HG02588 (cell line): ENCODE data around the gene BRD8.
"Not testable (repeated sequence)": the region's sequence is repeated elsewhere in the genome, so short reads cannot be mapped to it uniquely, and the experiment has no call there.

Source experiments
- ATAC-seq: cut with Tn5 transposase; IDR thresholded peaks from one replicate; pipeline ENCODE4 v1.9.1; 2021; ENCODE audit warnings: mild to moderate bottlenecking, moderate library complexity; ENCODE audit not compliant: unreplicated experiment

BRD8 gene

DNA sequence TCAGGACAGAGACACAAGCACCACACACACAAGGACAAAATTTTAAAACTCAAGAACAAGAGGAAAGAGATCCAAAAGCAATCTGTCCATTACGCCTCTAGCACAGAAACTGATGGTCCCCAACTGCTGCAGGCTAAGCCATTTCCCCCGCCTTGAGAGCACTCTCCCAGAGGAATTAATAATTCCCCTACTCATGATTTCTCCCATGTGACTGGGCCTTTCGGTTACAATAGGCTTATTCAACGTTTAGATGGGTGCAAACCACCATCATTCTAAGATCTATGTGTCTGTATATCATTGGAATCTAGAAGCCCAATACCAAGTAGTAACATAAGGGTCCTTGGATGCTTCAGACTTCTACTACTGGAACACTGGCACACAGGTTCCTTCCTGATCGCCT, 18.8 kb downstream of the BRD8 start:
- no peak for ATAC-seq

DNA sequence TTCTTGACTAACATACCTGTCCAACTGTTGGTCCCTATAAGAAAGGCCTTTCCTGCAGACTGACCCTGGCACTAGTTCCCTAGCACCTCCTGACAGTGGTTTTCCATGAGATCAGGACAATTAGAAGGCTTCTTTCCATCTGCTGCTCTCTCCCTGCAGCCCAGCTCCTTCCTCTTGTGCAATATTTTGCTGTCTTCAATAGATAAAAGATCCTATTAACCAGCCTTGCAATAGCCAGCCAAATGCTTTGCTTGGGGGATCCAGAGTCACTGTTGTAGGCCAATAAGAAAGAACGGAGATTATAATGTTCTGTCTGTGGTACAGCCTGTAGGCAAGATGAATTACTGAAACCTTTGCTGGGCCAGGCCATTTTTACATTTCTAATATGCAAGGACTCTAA, 20.8 kb downstream of the BRD8 start:
- ATAC-seq: no peak

DNA sequence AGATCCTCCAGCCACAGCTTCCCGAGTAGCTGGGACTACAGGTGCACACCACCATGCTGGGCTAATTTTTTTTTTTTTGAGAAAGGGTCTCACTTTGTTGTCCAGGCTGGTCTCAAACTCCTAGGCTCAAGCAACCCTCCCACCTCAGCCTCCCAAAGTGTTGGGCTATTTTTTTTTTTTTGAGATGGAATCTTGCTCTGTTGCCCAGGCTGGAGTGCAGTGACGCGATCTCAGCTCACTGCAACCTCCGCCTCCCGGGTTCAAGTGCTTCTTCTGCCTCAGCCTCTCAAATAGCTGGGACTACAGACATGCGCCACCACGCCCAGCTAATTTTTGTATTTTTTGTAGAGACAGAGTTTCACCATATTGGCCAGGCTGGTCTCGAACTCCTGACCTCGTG, 22.5 kb downstream of the BRD8 start:
- not testable (repeated sequence) for ATAC-seq

DNA sequence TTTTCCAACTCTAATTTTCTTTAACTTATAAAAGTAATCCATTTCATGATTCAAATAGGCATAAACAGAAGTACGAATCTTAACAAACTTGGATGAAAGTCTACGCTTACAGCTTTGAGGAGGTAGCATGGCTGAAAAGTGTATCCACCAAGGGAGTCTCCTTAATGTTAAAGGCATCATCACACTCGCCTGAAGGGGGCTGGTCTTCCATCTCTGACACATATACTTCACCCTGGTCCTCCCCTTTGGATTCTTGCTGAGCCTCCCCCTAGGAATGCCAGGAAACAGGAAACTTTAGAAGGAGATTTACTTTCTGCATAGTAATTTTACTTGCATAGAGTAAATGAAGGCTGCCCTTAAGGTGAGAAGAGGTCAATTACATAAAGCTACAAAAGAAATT, 28.9 kb downstream of the BRD8 start:
- no peak for ATAC-seq

DNA sequence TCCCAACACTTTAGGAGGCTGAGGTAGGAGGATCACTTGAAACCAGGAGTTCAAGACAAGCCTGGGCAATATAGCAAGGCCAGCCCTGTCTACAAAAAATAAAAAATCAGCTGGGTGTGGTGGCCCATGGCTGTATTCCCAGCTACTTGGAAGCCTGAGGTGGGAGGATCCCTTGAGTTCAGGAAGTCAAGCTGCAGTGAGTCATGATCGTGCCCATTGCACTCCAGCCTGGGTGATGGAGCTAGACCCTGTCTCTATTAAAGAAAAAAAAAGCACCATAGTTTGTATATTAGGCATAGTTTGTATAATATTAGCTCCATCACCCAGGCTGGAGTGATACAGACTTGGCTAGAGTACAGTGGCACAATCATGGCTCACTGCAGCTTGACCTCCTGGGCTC, 29.6 kb downstream of the BRD8 start:
- no peak for ATAC-seq

DNA sequence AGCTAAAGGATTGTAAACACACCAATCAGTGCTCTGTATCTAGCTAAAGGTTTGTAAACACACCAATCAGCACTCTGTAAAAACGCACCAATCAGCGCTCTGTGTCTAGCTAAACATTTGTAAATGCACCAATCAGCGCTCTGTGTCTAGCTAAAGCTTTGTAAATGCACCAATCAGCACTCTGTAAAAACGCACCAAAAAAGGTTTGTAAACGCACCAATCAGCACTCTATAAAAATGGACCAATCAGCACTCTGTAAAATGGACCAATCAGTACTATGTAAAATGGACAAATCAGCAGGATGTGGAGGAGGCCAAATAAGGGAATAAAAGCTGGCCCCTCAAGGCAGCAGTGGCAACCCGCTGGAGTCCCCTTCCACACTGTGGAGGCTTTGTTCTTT, 34.9 kb downstream of the BRD8 start:
- not testable (repeated sequence) for ATAC-seq

DNA sequence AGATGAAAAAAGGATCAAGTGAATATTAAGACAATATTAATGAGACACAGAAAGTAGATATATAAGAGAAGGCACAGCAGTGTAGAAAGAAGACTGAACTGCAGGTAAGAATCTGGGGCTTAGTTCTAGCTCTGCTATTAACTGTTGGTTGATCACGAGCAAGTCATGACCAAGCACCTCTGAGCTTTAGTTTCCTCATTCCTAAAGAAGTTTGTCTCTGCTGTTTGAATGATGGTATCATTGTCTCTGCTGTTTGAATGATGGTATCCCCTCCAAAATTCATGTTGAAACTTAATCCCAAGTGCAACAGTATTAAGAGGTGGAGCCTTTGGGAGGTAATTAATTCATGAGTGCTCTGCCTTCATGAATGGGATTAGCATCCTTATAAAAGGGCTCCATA, 36.7 kb downstream of the BRD8 start:
- no peak for ATAC-seq

DNA sequence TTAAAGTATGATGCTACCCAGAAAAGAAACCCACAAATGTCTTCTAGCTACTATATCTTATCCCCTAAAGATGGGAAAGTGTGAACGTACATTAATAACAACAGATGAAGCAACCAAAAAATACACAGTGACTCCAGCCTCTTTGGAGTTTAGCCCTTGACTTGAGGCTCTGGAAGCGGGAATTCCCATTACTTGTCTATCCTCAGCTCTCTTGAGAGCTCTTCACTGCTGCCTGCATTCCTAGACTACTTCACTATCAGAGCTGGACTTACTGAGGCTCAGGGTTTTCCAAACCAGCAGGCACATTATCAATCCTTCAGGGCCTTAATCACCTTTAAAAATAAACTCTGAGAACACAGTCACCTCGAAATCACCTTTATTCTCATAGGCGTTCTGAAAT, 38.2 kb downstream of the BRD8 start:
- no peak for ATAC-seq

DNA sequence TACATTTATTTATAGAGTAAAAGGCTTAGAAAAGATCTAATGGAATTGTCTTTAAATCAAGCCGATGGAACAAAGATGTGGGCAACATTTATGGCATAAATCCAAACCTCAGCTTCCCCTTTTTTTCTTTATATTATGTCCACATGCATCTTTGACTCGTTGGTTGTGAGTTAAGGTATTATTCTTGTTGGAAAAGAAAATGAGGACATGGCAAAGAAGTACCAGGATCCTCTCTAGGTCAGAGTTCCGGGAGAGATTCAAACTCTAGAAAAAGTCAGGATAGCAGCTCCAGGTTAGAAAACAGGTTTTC, 38.7 kb downstream of the BRD8 start:
- ATAC-seq: no peak

DNA sequence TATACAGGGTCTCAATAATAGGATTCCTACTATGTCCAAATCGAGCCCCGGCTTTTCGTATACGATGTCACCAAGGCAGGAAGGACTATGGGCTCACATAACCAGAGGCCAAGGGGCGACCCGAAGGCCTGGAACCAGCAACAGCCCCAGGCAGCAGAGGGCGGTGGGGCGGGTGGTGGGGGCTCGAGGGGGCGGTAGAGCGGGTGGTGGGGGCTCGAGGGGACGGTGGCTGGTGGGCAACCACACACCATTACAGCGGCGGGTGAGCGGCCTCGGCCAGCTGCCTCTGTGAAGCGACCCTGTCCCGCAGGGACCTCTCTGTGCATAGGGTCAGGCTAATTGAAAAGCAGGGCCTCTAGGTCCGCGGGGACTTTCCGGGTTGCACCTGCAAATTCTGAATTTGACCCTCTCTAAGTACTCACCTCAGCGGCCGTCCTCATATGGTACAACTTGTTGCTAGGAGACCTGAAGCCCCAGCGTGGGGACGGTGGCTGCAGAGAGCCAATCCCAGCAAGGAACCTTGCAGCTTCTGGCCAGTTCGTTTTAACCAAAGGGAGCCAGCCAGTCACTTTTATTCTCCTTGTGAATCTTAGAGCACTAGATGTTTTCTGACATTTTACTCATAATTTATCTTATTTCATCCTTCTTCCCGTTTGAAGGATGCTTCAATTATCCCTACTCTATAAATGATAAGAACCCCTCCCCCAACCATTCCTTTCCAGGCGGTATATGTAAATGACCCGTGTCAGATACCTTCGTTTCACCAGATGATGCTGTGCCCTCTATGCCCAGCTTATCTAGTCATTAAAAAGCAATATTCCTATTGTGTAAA, 39.3 kb downstream of the BRD8 start, which contains the start of gene NME5:
TSS of gene NME5 (minus strand) at position 480 of the 832 bp plus-strand sequence. CDS start 648 bp downstream, outside the sequence.
- ATAC-seq: no peak

DNA sequence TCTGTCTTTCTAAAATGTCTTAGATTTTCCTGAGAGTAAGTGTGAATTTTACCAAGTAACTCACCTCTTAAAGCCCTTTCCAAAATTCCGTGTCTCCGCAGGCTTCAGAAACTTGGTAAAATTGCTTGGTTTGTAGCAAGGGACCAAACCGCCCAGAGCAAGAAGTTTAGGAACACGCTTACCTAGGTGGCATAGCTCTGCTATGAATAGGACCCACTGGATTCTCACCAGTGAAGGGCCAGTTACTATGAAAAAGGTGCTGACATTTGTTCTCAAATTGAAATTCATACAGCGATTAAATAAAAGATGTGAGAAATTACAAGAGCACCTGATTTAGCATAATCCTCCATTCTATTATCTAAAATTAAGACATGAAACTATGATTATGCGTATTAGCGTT, 45.9 kb downstream of the BRD8 start:
- ATAC-seq: no peak

DNA sequence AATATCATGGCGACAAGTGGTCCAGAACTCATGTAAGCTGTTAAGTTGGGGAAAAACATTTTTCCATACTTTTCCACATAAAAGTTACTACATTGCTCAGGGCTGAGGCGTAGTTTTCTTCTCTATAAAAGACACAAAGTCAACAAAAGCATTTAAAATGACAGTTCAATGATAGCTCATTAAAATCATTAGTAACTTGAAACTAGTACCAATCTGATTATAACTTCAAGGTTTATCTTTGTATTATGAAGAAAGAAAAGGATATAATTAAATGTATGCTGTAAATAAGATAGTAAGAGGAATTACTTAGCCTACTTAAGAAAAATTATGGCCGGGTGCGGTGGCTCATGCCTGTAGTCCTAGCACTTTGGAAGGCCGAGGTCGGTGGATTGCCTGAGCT, 49.1 kb downstream of the BRD8 start:
- no peak for ATAC-seq

DNA sequence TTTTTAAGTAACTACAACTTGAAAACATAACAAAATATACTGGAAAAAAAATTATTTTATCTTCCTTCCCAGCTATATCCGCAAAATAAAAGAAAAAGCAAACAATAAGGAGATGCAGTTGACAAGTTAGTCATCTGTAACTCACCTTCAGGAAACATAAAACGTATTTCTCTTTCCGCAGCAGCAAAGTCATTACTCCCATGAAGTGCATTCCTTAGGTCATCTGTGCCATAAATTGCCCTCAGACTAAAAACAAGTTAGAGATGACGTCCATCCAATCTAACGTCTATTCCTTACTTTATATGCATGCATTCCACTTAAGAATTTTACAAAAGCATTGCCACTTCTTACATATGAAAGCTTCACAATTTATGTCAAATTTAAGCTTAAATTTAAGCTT, 50.1 kb downstream of the BRD8 start:
- ATAC-seq: no peak

DNA sequence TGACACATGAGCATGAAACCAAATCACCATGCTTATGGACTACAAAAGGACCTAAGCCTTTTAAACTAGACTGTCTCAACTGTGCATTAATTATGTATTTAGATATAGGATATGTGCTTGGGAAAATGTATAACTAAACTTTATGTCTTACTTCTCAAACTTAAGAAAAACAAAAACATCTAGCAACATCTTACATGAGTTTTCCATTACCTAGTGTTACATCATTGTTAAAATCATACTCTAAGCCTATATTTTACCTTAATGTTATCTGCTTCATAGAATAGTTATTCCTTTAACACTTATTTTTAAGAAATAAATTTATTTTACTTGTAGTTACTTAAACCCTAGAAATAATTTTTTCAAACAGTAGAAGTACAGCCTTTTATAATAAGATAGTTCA, 63.2 kb downstream of the BRD8 start:
- ATAC-seq: no peak

DNA sequence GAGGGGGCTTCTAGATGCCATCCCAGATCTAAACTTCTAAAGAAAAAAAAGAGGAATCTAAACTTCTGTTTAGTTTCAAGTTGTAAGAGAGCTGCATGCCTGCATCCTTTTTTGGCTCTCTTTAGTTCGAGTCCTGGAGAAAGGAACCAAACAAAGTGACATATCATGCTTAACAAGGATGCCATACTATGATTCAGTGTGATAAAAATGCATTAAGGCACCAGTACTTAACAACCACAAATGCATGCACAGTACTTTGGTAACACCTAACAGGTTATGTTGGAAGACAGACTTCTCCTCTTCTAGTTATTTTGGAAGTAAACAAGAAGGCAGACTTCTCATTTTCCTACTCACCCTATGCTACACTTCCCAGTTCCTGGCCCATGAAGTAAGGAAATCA, 66.5 kb downstream of the BRD8 start:
- ATAC-seq: no peak

DNA sequence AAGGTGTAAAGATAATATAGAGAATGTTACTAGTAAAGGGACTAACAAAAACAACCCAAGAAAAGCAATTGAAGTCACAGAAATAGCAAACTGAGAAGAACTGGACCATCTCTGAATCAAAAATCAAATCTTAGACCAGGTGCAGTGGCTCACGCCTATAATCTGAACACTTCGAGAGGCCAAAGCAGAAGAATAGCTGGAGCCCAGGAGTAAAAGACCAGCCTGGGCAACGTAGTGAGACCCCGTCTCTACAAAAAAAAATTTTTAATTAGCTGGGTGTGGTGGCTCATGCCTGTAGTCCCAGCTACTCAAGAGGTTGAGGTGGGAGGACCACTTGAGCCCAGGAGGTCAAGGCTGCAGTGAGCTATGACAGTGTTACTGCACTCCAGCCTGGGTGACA, 67.2 kb downstream of the BRD8 start:
- ATAC-seq: no peak

DNA sequence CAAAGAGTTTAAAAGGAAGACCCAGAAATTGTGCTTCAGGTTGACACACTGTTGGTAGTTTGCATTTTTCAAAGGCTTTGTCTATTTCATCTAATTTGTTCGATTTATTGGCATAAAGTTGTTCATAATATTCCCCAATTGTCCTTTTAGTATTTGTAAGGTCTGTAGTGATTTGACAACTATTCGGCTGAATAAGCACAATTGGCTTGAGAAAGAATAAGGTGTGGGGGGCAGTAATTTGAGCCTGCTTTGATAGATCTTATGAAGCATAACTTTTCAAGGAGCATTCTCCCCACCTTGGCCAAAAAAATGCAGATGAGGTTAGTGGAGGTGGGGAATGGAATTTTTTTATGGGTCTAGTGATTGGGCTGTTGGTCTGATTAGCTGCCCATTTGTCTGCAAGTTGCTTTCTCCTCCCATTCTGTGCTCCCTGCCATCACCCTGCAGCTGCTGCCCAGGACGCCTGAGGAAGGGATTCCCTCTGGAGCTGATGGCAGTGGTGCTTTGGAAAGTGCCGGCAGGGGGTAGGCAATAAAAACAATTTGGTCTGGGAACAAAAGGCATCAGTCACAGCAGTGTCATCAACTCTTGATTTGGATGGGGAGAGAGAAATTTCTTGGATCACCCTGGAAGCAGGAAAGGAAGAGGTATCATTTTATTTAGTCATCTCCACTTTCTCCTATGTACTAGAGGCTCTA, 68.0 kb downstream of the BRD8 start:
- ATAC-seq: no peak

DNA sequence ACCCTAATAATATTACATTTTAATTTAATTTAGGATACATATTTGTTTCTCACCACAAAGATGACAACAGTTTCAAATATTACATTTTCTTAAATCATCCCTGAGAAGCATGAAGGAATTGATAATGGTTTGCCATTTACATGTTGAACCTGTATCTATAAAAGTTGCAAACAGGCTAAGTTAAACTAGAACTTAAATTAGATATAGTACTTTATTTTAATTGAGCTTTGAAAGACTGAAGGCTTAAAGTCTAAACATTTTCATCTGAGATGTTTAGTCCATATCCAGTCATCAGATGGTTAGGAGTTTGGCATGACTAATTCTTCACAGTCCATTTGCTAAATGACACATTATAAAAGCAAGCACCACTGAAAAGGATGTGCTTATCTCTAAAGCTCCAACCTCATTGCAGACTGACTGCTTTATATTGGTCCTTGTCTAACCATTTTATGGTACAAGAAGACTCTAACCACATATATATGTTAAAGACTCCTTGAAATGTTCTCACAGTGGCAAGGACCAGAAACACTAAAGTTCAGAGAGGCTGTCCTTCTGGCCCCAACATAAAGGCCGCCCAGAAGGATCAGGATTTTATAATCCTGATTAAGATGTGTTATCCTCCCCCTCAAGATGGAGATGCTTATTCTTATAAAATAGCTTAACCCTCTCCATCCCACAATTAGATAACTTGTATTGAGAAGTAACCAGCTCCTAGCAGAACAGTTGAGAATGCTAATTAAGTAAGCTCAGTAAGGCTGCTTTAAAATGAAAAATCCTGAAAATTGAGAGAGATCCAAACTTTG, 68.8 kb downstream of the BRD8 start:
- ATAC-seq: no peak

DNA sequence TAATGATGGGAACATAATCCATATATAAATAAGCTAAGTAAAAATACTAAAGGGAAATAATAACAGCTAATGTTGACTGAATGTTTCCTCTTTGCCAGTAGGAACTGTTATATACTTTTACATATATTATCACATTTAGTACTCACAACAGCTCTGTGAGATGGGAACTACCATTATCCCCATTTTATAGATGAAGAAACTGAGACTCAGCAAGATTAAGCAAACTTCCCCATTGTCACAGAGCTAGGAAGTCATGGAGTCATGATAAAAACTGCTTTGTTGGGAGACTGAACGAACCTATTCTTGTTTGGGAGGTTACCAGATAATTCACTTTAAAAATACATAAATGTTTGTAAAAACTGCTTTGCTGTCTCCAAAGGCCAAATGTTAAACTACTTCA, 71.2 kb downstream of the BRD8 start:
- ATAC-seq: no peak

DNA sequence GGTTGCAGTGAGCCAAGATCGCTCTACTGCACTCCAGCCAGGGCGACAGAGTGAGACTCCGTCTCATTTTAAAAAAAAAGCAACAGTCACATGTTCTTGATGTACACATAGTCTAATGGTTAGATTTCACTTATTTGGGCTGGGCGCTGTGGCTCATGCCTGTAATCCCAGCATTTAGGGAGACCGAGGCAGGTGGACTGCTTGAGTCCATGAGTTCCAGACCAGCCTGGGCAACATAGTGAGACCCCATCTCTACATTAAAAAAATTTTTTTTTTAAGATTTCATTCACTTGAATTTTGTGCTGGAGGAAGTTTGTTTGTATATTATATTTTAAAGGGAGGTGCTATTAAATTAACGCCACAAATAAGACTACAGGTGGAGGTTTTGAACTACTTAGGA, 72.7 kb downstream of the BRD8 start:
- no peak for ATAC-seq

DNA sequence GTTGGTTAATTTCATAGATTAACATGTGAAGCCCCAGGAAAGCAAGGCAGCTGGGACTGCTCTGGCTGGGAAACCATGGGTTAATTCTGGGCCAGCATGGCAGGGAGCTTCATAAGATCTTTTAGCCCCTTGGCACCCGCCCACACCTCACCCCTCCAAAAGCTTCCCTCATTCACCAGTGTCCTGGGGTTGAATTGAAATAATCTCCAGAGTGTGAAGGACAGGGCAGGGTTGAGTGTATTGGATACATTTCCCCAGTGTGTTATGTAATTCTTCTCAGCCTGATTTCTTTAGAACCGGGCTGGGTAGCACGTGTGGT, 75.2 kb downstream of the BRD8 start:
- no peak for ATAC-seq
